Pancreas (tissue), 10 donors: ENCODE results near the gene SLC19A1. TPM values are rescaled to one million over a fixed set of nuclear protein-coding genes. Genes with fewer than 3 reads are reported as not detected.

Source experiments
- ATAC-seq, 4 donors: fragments of 200-7000 bp; cut with Tn5 transposase; one replicate each; pipeline versions ENCODE4 v1.8.0 to v1.9.1; 2020; ENCODE audit warnings: mild to moderate bottlenecking in 4 of 4, moderate library complexity in 4 of 4
- DNase-seq, 6 donors: peaks; one replicate each; pipeline ENCODE4 v3.0.0-alpha.2; 2020
- FAIRE-seq: peaks from 2 replicates; lab custom pipeline; 2012; peaks lifted over from hg19 to GRCh38; lab: Jason Lieb, UNC
- H3K27ac ChIP-seq, 4 donors: fragments of 200-600 bp; sonication (generic); 1 replicate in 3 of 4; 2 replicates in 1 of 4; pipeline versions ENCODE4 v1.5.0 to v1.8.0; 2020
- H3K27me3 ChIP-seq, 4 donors: fragments of 200-600 bp; one replicate each; pipeline ENCODE4 v1.8.0; 2021
- H3K36me3 ChIP-seq, 3 donors: fragments of 200-600 bp; sonication (generic) in 1 of 3; one replicate each; pipeline versions ENCODE4 v1.5.0 to v1.8.0; 2020 to 2021
- H3K4me1 ChIP-seq, 3 donors: fragments of 200-600 bp; one replicate each; pipeline ENCODE4 v1.8.0; 2021
- H3K4me3 ChIP-seq, 4 donors: fragments of 200-600 bp; sonication (generic) in 2 of 4; one replicate each; pipeline versions ENCODE4 v1.5.0 to v1.8.0; 2020 to 2021
- H3K9me3 ChIP-seq, 4 donors: fragments of 200-600 bp; one replicate each; pipeline ENCODE4 v1.8.0; 2021
- CTCF ChIP-seq, 4 donors: fragments of 200-600 bp; sonication (generic) in 3 of 4; IDR thresholded peaks; one replicate each; pipeline versions ENCODE4 v1.5.0 to v1.8.0; 2021; ENCODE audit warnings: antibody characterized with exemption in 4 of 4
- WGBS, 2 donors: extraction: QIAGEN DNeasy Blood & Tissue Kit; methylation state at CpG; one replicate each; pipeline ENCODE4 v1.1.7; 2013; 5-methylcytosine and 5-hydroxymethylcytosine counted together
- intact Hi-C, 3 donors: fragments of 100-400 bp; cut with DNase I; formaldehyde crosslinking; loops; one replicate each; pipeline versions ENCODE4 v1.11.1 to v1.14.2; 2022
- polyA plus RNA-seq, 2 donors: library from polyadenylated mRNA; stranded (reverse); fragments of 200-250 nt; gene quantifications; one replicate each; pipeline ENCODE4 v1.2.3, GENCODE V29; 2013
- total RNA-seq, 6 donors: library from RNA; stranded (reverse); fragmentation: NEBNext Ultra II Directional in 4 of 6; extraction: Animal tissue kit (Norgen Biotek cat#: 25700) in 4 of 6; gene quantifications; one replicate each; pipeline versions ENCODE4 v1.2.1 to v1.2.4, GENCODE V29; 2021 to 2023
- donor health status: healthy with polysubstance abuse.
- donor health status: DM: no; HTN: no; CAD: no; lungs with moderate emphysema.
- donor health status: DM: no; HTN: no; CAD: no.
- donor health status: control.
- donor health status: control.
- donor health status: Bipolar disorder and iron deficiency.
- donor health status: DM: yes; HTN: yes; CAD: no.
- donor health status: DM: no; HTN: no; CAD: no.
- donor health status: DM: no; HTN: no; CAD: no.
- donor health status: DM: yes; HTN: yes; CAD: no.

The SLC19A1 gene
- total and polyA plus RNA-seq, 8 donors: 4.4 to 11.2 (median 5.4) TPM

- no peak overlapping the region for H3K4me3 ChIP-seq
- no peaks in the 10 kb centered on the region for H3K4me1 ChIP-seq
- no peaks in the 10 kb centered on the region for H3K9me3 ChIP-seq
- H3K27me3 ChIP-seq: no peaks in the 10 kb centered on the region
- DNase-seq: peak in 2 of 6 donors; percentile 36 to 47
- ATAC-seq: no peak
- 54 to 67% methylated on average over 12 of the region's 12 CpGs for whole genome bisulfite sequencing, 2 donors
- H3K27ac ChIP-seq: no peak overlapping the region
- FAIRE-seq: no peak
- no peak for TF ChIP-seq CTCF (IDR thresholded peaks at IDR 0.05)
- intact Hi-C loops: no loop called here
- H3K36me3 ChIP-seq: no peaks in the 10 kb centered on the region
Measured at GRCh38 chr21:45577801-45578175, 35.5 kb upstream of the SLC19A1 start.

GRCh38 chr21:45576838-45577737 lies 34.8 kb upstream of the SLC19A1 start:
- H3K27me3 ChIP-seq: no peaks in the 10 kb centered on the region
- no peak overlapping the region for H3K27ac ChIP-seq
- intact Hi-C loops: no loop called here
- ATAC-seq (no peak), DNase-seq (peak in 2 of 6 donors; percentile 32 to 45), FAIRE-seq (no peak)
- H3K4me3 ChIP-seq: no peak overlapping the region
- H3K36me3 ChIP-seq: no peaks in the 10 kb centered on the region
- no peak for TF ChIP-seq CTCF (IDR thresholded peaks at IDR 0.05)
- no peaks in the 10 kb centered on the region for H3K4me1 ChIP-seq
- WGBS, 2 donors: 55 to 71% methylated on average over 24 of the region's 24 CpGs
- H3K9me3 ChIP-seq: no peaks in the 10 kb centered on the region

- TF ChIP-seq CTCF (IDR thresholded peaks at IDR 0.05): no peak
- no peaks in the 10 kb centered on the region for H3K27me3 ChIP-seq
- no peaks in the 10 kb centered on the region for H3K36me3 ChIP-seq
- WGBS, 2 donors: 55 to 69% methylated on average over 21 of the region's 21 CpGs
- H3K4me3 ChIP-seq: no peak overlapping the region
- no peak for ATAC-seq
- H3K9me3 ChIP-seq: no peaks in the 10 kb centered on the region
- no peak overlapping the region for H3K27ac ChIP-seq
- no peaks in the 10 kb centered on the region for H3K4me1 ChIP-seq
- intact Hi-C loops: no loop called here
- peak in 2 of 6 donors; percentile 45 to 46 for DNase-seq
- FAIRE-seq: no peak
Measured at GRCh38 chr21:45575993-45576837, 34.0 kb upstream of the SLC19A1 start.

- ATAC-seq (no peak), DNase-seq (peak in 2 of 6 donors; percentile 41 to 51), FAIRE-seq (no peak)
- Histone ChIP-seq H3K4me1 (no peaks in the 10 kb centered on the region), H3K9me3 (no peaks in the 10 kb centered on the region), H3K27ac (no peak overlapping the region), H3K4me3 (no peak overlapping the region), H3K27me3 (no peaks in the 10 kb centered on the region), H3K36me3 (no peaks in the 10 kb centered on the region)
- TF ChIP-seq CTCF (IDR thresholded peaks at IDR 0.05): no peak
- intact Hi-C loops: no loop called here
- 54 to 67% methylated on average over 26 of the region's 26 CpGs for WGBS, 2 donors
Measured at GRCh38 chr21:45575304-45575992, 33.2 kb upstream of the SLC19A1 start.
